Ishikawa (cell line): ENCODE measurements around the gene MUC20.

Source experiments
- CEBPB ChIP-seq: IDR thresholded peaks from 2 replicates; pipeline ENCODE4 v1.6.1; 2012
- CREB1 ChIP-seq: IDR thresholded peaks from 2 replicates; pipeline ENCODE4 v1.6.1; 2012; ENCODE audit warnings: low read depth
- EGR1 ChIP-seq: IDR thresholded peaks from 2 replicates; pipeline ENCODE4 v1.6.1; 2012
- EP300 ChIP-seq: IDR thresholded peaks from 2 replicates; pipeline ENCODE4 v1.6.1; 2012; ENCODE audit warnings: borderline replicate concordance
- FOXM1 ChIP-seq: IDR thresholded peaks from 2 replicates; pipeline ENCODE4 v1.6.1; 2012; ENCODE audit warnings: low read depth, borderline replicate concordance
- NFIC ChIP-seq: IDR thresholded peaks from 2 replicates; pipeline ENCODE4 v1.6.1; 2012
- RAD21 ChIP-seq: IDR thresholded peaks from 2 replicates; pipeline ENCODE4 v1.6.1; 2012; ENCODE audit warnings: low read depth
- TEAD4 ChIP-seq: IDR thresholded peaks from 2 replicates; pipeline ENCODE4 v1.6.1; 2012
- YY1 ChIP-seq: IDR thresholded peaks from 2 replicates; pipeline ENCODE4 v1.6.1; 2012; ENCODE audit warnings: low read depth
- ZBTB7A ChIP-seq: IDR thresholded peaks from 2 replicates; pipeline ENCODE4 v1.6.1; 2012; ENCODE audit warnings: low read depth
- TF ChIP-seq, protein P1 (sequence below): IDR thresholded peaks from 2 replicates; pipeline ENCODE4 v1.6.1; 2012
- TF ChIP-seq, protein P2 (sequence below): IDR thresholded peaks from 2 replicates; pipeline ENCODE4 v1.6.1; 2012; ENCODE audit warnings: low read depth, mild to moderate bottlenecking

DNA sequence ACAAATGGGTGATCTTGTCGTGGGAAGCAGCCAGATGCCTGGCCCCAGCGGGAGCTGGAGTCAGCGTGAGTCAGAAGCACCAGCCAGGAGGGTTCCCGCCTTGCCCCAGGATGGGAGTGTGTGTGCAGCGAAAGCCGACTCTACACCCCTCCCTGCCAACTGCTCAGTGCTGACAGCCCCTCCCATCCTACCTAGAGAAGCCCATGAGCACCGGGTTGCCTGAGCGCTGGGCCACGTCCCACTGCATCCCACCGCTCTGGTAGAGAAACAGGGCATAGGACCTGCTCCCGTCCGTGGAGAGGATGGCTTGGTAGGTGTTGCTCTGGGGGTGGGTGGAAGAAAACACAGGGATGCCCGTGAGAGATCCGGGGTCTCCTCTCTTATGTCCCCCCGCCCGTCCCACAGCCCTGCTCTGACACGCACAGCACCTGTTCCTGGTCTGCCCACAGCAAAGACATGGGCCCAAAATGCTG, 48.1 kb downstream of the MUC20 start:
- TF ChIP-seq NFIC (no peak), RAD21 (no peak), EGR1 (no peak), FOXM1 (no peak), ZBTB7A (no peak), EP300 (no peak), CEBPB (no peak), CREB1 (no peak), TEAD4 (no peak), YY1 (no peak)
- TF ChIP-seq, protein P1, sequence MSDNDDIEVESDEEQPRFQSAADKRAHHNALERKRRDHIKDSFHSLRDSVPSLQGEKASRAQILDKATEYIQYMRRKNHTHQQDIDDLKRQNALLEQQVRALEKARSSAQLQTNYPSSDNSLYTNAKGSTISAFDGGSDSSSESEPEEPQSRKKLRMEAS = no peak
- TF ChIP-seq, protein P2, sequence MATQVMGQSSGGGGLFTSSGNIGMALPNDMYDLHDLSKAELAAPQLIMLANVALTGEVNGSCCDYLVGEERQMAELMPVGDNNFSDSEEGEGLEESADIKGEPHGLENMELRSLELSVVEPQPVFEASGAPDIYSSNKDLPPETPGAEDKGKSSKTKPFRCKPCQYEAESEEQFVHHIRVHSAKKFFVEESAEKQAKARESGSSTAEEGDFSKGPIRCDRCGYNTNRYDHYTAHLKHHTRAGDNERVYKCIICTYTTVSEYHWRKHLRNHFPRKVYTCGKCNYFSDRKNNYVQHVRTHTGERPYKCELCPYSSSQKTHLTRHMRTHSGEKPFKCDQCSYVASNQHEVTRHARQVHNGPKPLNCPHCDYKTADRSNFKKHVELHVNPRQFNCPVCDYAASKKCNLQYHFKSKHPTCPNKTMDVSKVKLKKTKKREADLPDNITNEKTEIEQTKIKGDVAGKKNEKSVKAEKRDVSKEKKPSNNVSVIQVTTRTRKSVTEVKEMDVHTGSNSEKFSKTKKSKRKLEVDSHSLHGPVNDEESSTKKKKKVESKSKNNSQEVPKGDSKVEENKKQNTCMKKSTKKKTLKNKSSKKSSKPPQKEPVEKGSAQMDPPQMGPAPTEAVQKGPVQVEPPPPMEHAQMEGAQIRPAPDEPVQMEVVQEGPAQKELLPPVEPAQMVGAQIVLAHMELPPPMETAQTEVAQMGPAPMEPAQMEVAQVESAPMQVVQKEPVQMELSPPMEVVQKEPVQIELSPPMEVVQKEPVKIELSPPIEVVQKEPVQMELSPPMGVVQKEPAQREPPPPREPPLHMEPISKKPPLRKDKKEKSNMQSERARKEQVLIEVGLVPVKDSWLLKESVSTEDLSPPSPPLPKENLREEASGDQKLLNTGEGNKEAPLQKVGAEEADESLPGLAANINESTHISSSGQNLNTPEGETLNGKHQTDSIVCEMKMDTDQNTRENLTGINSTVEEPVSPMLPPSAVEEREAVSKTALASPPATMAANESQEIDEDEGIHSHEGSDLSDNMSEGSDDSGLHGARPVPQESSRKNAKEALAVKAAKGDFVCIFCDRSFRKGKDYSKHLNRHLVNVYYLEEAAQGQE = no peak
